ENCODE results near the gene PTGFRN. TPM values are rescaled to one million over a fixed set of nuclear protein-coding genes. Genes with fewer than 3 reads are reported as not detected.

Gene PTGFRN
- total and polyA plus RNA-seq, 4 donors, result 47.1 to 83.2 (median 70.1) TPM

DNA sequence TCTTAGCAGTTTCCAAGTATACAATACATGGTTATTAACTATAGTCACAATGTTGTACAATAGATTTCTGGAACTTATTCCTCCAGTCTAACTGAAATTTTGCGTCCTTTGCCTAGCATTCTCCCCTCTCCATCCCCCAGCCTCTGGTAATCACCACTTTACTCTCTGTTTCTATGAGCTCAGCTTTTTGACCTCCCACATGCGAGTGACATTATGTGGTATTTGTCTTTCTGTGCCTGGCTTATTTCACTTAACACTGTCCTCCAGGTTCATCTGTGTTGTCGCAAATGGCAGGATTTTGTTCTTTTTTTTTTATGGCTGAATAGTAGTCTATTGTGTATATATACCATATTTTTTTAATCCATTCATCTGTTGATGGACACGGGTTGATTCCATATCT lies 47.9 kb downstream of the PTGFRN start:
- peaks cover 31% of the 10 kb centered on the region for H3K36me3 ChIP-seq (ENCODE audit: control insufficient read depth, insufficient read depth, low read length)

DNA sequence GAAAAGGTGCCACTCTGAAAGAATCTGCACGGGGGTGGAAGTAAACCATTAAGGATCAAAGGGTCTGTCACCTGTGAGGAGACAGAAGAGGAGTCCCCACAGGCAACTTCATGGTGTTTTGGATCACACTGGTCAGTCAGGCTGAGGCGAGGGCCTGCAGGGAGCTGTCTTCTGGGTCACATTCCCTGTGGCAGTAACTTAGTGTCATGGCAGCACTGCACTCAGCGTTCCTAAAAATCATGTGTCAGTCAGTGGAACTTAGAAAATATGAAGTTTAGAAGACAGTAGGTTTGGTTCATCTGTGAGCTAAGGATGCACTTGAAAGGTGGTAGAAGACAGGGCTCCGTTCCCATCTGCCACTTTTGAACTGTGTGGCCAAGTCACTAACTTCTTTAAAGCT lies 48.4 kb downstream of the PTGFRN start:
- H3K36me3 ChIP-seq (ENCODE audit: control insufficient read depth, insufficient read depth, low read length), result peaks cover 35% of the 10 kb centered on the region
- H3K27ac ChIP-seq (ENCODE audit: low read depth, low read length), result no peak overlapping the region
- H3K27me3 ChIP-seq (ENCODE audit: control insufficient read depth, insufficient read depth, low read length), result no peaks in the 10 kb centered on the region
- H3K4me1 ChIP-seq (ENCODE audit: control insufficient read depth, insufficient read depth, low read length), result no peaks in the 10 kb centered on the region
- no peak overlapping the region for H3K4me3 ChIP-seq (ENCODE audit: low read depth, low read length)
- H3K9me3 ChIP-seq (ENCODE audit: control insufficient read depth, insufficient read depth, low read length), result no peaks in the 10 kb centered on the region
- WGBS (ENCODE audit: insufficient coverage), result 86% methylated on average over 3 of the region's 4 CpGs
- DNase-seq (ENCODE audit: low read depth in 4 of 6, low spot score in 6 of 6), result no peak

More for the DNA sequence above, 47.9 kb downstream of the PTGFRN start:
- DNase-seq (ENCODE audit: low read depth in 4 of 6, low spot score in 6 of 6), result no peak
- Histone ChIP-seq H3K9me3 (ENCODE audit: control insufficient read depth, insufficient read depth, low read length) (no peaks in the 10 kb centered on the region), H3K4me3 (ENCODE audit: low read depth, low read length) (no peak overlapping the region), H3K27ac (ENCODE audit: low read depth, low read length) (no peak overlapping the region), H3K4me1 (ENCODE audit: control insufficient read depth, insufficient read depth, low read length) (no peaks in the 10 kb centered on the region), H3K27me3 (ENCODE audit: control insufficient read depth, insufficient read depth, low read length) (no peaks in the 10 kb centered on the region)
- WGBS (ENCODE audit: insufficient coverage), result no CpG with 5 or more reads among the region's 4 CpGs

DNA sequence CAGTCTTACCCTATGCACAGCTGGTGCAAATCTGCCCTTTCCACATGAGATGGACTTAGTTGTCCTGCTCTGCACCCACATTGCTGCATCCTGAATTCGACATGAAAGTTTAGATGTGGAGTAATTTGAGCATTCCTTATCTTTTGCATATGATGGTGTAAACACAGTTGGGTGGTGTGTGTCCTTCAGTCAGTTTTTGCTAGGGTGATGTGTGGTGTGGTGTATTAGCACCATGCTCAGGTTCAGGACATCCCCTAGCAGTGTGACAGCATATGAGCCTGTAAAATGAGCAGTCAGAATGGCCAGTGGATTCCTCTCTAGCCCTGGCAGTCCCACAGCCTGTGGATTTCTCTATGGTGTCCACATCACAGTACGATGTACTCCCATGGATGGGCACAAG lies 49.3 kb downstream of the PTGFRN start:
- Histone ChIP-seq H3K27me3 (ENCODE audit: control insufficient read depth, insufficient read depth, low read length) (no peaks in the 10 kb centered on the region), H3K9me3 (ENCODE audit: control insufficient read depth, insufficient read depth, low read length) (no peaks in the 10 kb centered on the region), H3K4me1 (ENCODE audit: control insufficient read depth, insufficient read depth, low read length) (no peaks in the 10 kb centered on the region), H3K36me3 (ENCODE audit: control insufficient read depth, insufficient read depth, low read length) (peaks cover 43% of the 10 kb centered on the region), H3K27ac (ENCODE audit: low read depth, low read length) (no peak overlapping the region), H3K4me3 (ENCODE audit: low read depth, low read length) (no peak overlapping the region)
- 100% methylated on average over 2 of the region's 2 CpGs for WGBS (ENCODE audit: insufficient coverage)
- no peak for DNase-seq (ENCODE audit: low read depth in 4 of 6, low spot score in 6 of 6)

DNA sequence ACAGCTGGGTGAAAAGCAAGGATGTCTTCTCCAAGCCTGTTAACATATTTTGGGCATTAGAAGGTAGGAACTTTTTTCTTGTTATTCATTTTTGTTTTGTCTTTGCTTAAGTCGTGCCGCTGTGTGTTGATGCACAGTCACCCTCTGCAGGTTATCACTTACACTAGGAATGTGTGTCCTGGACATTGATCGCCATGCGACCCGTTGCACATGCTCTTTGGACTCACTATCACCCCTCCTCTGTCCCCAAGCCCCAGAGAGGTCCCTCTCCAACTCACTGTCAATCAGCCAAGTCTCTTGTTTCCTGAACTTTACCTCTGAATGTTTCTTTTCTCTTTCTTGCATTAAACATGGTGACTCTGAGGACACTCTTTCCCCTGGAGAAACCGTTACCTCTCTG lies 51.9 kb downstream of the PTGFRN start:
- Histone ChIP-seq H3K9me3 (ENCODE audit: control insufficient read depth, insufficient read depth, low read length) (no peaks in the 10 kb centered on the region), H3K27me3 (ENCODE audit: control insufficient read depth, insufficient read depth, low read length) (no peaks in the 10 kb centered on the region), H3K27ac (ENCODE audit: low read depth, low read length) (no peak overlapping the region), H3K4me3 (ENCODE audit: low read depth, low read length) (no peak overlapping the region), H3K36me3 (ENCODE audit: control insufficient read depth, insufficient read depth, low read length) (peaks cover 51% of the 10 kb centered on the region), H3K4me1 (ENCODE audit: control insufficient read depth, insufficient read depth, low read length) (no peaks in the 10 kb centered on the region)
- WGBS (ENCODE audit: insufficient coverage), result 88% methylated on average over 5 of the region's 6 CpGs
- no peak for DNase-seq (ENCODE audit: low read depth in 4 of 6, low spot score in 6 of 6)

DNA sequence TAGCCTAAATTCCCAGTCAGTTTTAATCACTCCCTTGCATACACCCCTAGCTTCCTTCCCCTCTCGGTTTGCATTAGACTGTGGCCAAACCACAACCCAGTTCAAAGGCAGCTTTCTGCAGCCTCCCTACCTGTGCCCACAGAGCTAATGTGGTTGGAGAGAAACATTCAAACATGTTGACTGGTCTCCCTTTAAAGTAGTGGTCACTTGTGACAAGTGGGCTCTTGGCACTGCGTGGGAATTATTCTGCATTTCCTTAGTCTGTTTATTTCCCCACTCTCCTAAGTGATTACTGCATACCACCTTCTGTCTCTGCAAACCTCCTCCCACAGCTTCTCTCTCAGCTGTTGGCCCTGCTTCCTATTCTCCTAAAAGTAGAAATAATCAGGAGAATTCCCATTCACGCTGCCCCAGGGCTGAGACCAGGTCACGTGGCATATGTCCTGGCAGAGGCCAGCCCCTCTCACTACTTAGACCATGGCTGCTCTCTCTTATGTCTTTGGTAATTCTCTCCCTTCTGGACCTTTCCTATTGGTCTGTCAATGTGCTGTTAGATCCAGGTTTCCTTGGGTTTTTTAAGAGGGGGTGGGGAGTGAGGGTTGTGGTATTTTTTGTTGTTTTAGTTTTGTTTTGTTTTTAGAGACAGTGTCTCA lies 53.4 kb downstream of the PTGFRN start:
- no peak overlapping the region for H3K27ac ChIP-seq (ENCODE audit: low read depth, low read length)
- DNase-seq (ENCODE audit: low read depth in 4 of 6, low spot score in 6 of 6), result no peak
- peaks cover 44% of the 10 kb centered on the region for H3K36me3 ChIP-seq (ENCODE audit: control insufficient read depth, insufficient read depth, low read length)
- H3K9me3 ChIP-seq (ENCODE audit: control insufficient read depth, insufficient read depth, low read length), result no peaks in the 10 kb centered on the region
- H3K27me3 ChIP-seq (ENCODE audit: control insufficient read depth, insufficient read depth, low read length), result no peaks in the 10 kb centered on the region
- H3K4me3 ChIP-seq (ENCODE audit: low read depth, low read length), result no peak overlapping the region
- no peaks in the 10 kb centered on the region for H3K4me1 ChIP-seq (ENCODE audit: control insufficient read depth, insufficient read depth, low read length)
- 95% methylated on average over 3 of the region's 4 CpGs for WGBS (ENCODE audit: insufficient coverage)

DNA sequence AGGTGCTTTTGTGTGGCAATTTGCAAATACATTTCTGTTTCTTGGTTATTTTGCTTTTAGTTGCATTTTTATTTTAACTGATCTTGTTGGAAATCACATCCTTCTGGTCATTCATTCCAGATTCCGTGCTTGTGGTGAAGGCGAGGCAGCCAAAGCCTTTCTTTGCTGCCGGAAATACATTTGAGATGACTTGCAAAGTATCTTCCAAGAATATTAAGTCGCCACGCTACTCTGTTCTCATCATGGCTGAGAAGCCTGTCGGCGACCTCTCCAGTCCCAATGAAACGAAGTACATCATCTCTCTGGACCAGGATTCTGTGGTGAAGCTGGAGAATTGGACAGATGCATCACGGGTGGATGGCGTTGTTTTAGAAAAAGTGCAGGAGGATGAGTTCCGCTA lies 57.1 kb downstream of the PTGFRN start:
- 96% methylated on average over 7 of the region's 11 CpGs for WGBS (ENCODE audit: insufficient coverage)
- Histone ChIP-seq H3K9me3 (ENCODE audit: control insufficient read depth, insufficient read depth, low read length) (peaks cover 2% of the 10 kb centered on the region), H3K27ac (ENCODE audit: low read depth, low read length) (no peak overlapping the region), H3K36me3 (ENCODE audit: control insufficient read depth, insufficient read depth, low read length) (peaks cover 30% of the 10 kb centered on the region), H3K4me1 (ENCODE audit: control insufficient read depth, insufficient read depth, low read length) (peaks cover under 1% of the 10 kb centered on the region), H3K27me3 (ENCODE audit: control insufficient read depth, insufficient read depth, low read length) (no peaks in the 10 kb centered on the region), H3K4me3 (ENCODE audit: low read depth, low read length) (no peak overlapping the region)
- no peak for DNase-seq (ENCODE audit: low read depth in 4 of 6, low spot score in 6 of 6)

DNA sequence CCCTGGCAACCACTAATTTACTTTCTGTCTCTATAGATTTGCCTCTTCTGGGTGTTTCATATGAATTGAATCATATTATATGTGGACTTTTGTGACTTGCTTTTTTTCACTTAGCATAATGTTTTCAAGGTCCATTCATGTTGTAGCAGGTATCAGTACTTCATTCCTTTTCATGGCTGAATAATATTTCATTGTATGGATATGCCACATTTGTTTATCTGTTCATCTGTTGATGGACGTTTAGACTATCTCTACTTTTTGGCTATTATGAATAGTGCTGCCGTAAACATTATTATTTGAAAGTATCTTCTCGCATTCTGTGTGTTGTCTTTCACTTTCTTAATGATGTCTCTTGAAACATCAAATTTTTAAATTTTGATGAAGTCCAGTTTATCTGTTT lies 59.0 kb downstream of the PTGFRN start:
- Histone ChIP-seq H3K27ac (ENCODE audit: low read depth, low read length) (no peak overlapping the region), H3K4me1 (ENCODE audit: control insufficient read depth, insufficient read depth, low read length) (peaks cover 4% of the 10 kb centered on the region), H3K27me3 (ENCODE audit: control insufficient read depth, insufficient read depth, low read length) (no peaks in the 10 kb centered on the region), H3K36me3 (ENCODE audit: control insufficient read depth, insufficient read depth, low read length) (peaks cover 14% of the 10 kb centered on the region), H3K4me3 (ENCODE audit: low read depth, low read length) (no peak overlapping the region), H3K9me3 (ENCODE audit: control insufficient read depth, insufficient read depth, low read length) (peaks cover 2% of the 10 kb centered on the region)
- no CpG with 5 or more reads among the region's 3 CpGs for WGBS (ENCODE audit: insufficient coverage)
- DNase-seq (ENCODE audit: low read depth in 4 of 6, low spot score in 6 of 6), result no peak

DNA sequence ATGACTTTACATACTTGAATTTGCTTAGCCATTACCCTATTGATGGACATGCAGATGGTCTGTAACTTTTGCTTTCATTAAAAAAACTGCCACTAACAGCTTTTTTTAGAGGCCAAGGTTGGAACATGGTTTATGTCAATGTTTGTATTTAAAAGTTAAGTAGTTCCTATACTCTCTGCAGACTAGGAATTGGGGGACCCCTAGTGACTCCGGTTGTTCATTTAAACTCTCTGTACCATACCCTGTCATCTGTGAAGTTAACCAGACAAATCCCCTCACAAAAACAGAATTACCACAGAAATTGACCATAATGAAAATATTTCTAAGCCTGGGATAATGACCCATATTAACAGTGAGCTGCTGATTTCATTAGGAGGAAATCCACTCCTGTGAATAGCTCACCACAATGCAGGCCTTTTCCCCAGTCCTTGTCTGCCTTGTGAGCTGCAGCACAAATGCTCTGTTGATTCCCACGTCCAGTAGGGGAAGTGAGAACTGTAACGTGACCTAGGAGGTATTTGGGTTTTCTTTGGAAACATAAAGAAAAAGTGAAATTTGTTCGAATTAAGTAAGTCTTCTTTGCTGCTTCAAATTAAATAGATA lies 61.6 kb downstream of the PTGFRN start:
- H3K27ac ChIP-seq (ENCODE audit: low read depth, low read length), result no peak overlapping the region
- no peaks in the 10 kb centered on the region for H3K27me3 ChIP-seq (ENCODE audit: control insufficient read depth, insufficient read depth, low read length)
- peak in 2 of 6 donors; percentile 43 to 51 for DNase-seq (ENCODE audit: low read depth in 4 of 6, low spot score in 6 of 6)
- H3K9me3 ChIP-seq (ENCODE audit: control insufficient read depth, insufficient read depth, low read length), result peaks cover 2% of the 10 kb centered on the region
- no peak overlapping the region for H3K4me3 ChIP-seq (ENCODE audit: low read depth, low read length)
- H3K36me3 ChIP-seq (ENCODE audit: control insufficient read depth, insufficient read depth, low read length), result peaks cover 3% of the 10 kb centered on the region
- H3K4me1 ChIP-seq (ENCODE audit: control insufficient read depth, insufficient read depth, low read length), result peaks cover 4% of the 10 kb centered on the region
- no CpG with 5 or more reads among the region's 4 CpGs for WGBS (ENCODE audit: insufficient coverage)

DNA sequence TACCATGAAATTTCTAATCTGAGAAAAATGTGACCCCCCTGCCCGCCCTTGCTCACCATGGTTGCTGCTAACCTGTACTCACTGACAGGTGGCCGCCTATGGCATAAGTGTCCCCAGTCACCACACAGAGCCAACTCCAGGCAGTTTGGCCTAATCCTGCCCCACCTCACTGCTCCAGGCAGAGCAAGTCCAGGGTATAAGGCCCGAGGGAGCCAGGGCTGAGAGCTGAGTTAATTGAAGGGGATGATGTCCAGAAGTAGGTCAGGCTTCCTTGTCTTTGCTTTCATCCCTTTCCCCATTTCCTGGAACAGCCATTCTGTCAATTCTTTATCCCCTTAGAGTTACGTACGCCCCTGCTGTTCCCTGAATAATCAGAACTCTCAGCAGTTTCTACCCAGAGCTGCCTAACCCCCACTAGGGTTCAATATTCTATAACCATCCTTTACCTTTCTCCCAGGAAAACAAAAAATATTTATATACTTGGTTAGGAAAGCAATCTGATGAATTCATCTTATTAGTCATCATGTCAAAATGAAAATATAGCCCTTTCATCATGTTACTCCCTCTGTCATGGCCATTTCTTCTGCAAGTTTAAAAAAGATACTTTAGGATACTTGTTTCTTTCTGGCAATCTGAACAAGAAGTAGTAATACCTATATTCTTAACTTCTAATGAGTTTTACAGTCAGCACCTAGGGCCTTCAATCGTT lies 62.4 kb downstream of the PTGFRN start:
- Histone ChIP-seq H3K27ac (ENCODE audit: low read depth, low read length) (no peak overlapping the region), H3K4me3 (ENCODE audit: low read depth, low read length) (no peak overlapping the region), H3K9me3 (ENCODE audit: control insufficient read depth, insufficient read depth, low read length) (peaks cover 2% of the 10 kb centered on the region), H3K27me3 (ENCODE audit: control insufficient read depth, insufficient read depth, low read length) (no peaks in the 10 kb centered on the region), H3K36me3 (ENCODE audit: control insufficient read depth, insufficient read depth, low read length) (peaks cover 3% of the 10 kb centered on the region), H3K4me1 (ENCODE audit: control insufficient read depth, insufficient read depth, low read length) (peaks cover 4% of the 10 kb centered on the region)
- DNase-seq (ENCODE audit: low read depth in 4 of 6, low spot score in 6 of 6), result no peak
- WGBS (ENCODE audit: insufficient coverage), result 61% methylated on average over 4 of the region's 6 CpGs

DNA sequence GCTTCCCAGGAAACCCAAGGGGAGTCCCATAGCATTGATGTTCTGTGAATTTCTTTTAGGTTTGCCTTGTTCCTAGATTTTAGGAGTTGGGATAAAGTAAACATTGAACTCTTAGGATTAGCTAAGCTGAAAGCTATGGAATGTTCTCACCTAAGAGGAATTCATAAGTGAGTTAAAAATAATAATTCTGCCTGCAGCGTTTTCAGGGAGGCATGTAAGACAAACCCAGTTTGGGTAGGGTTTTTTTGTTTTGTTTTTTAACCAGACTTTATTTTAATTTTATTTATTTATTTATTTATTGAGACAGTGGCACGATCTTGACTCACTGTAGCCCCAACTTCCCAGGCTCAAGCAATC lies 62.9 kb downstream of the PTGFRN start:
- Histone ChIP-seq H3K36me3 (ENCODE audit: control insufficient read depth, insufficient read depth, low read length) (peaks cover 3% of the 10 kb centered on the region), H3K4me3 (ENCODE audit: low read depth, low read length) (no peak overlapping the region), H3K27me3 (ENCODE audit: control insufficient read depth, insufficient read depth, low read length) (no peaks in the 10 kb centered on the region), H3K27ac (ENCODE audit: low read depth, low read length) (no peak overlapping the region), H3K9me3 (ENCODE audit: control insufficient read depth, insufficient read depth, low read length) (peaks cover 2% of the 10 kb centered on the region), H3K4me1 (ENCODE audit: control insufficient read depth, insufficient read depth, low read length) (peaks cover 4% of the 10 kb centered on the region)
- no CpG with 5 or more reads among the region's 2 CpGs for WGBS (ENCODE audit: insufficient coverage)
- no peak for DNase-seq (ENCODE audit: low read depth in 4 of 6, low spot score in 6 of 6)

All from spinal cord (tissue), 10 donors.